22Rv1 (cell line): Measurements from ENCODE around the gene NUDT4.

ENCODE experiments used
- H3K27ac ChIP-seq: fragments of 450-650 bp; 2 replicates; pipeline ENCODE4 v1.5.1; 2017
- CTCF ChIP-seq: fragments of 450-650 bp; IDR thresholded peaks from 2 replicates; pipeline ENCODE4 v1.5.1; 2017; ENCODE audit warnings: mild to moderate bottlenecking
- ZFX ChIP-seq: fragments of 450-650 bp; IDR thresholded peaks from 2 replicates; pipeline ENCODE4 v1.6.1; 2017; ENCODE audit warnings: antibody characterized with exemption, borderline replicate concordance

The NUDT4 gene

GRCh38 chr12:93341409-93342049, 36.2 kb upstream of the NUDT4 start:
- TF ChIP-seq ZFX = no peak
- no peak for TF ChIP-seq CTCF

GRCh38 chr12:93347054-93347785, 30.5 kb upstream of the NUDT4 start:
- no peak overlapping the region for H3K27ac ChIP-seq
- no peak for TF ChIP-seq ZFX
- TF ChIP-seq CTCF = no peak

More at GRCh38 chr12:93341409-93342049, 36.2 kb upstream of the NUDT4 start:
- H3K27ac ChIP-seq = no peak overlapping the region

GRCh38 chr12:93348575-93349435, 28.9 kb upstream of the NUDT4 start:
- TF ChIP-seq ZFX (no peak), CTCF (no peak)
- no peak overlapping the region for H3K27ac ChIP-seq

- no peak overlapping the region for H3K27ac ChIP-seq
- TF ChIP-seq CTCF = no peak
- TF ChIP-seq ZFX = no peak
Observed at GRCh38 chr12:93351726-93352125, 26.0 kb upstream of the NUDT4 start.

GRCh38 chr12:93352321-93352720, 25.4 kb upstream of the NUDT4 start:
- no peak overlapping the region for H3K27ac ChIP-seq
- TF ChIP-seq ZFX (no peak), CTCF (no peak)

GRCh38 chr12:93356214-93356613, 21.5 kb upstream of the NUDT4 start:
- TF ChIP-seq ZFX (no peak), CTCF (no peak)
- no peak overlapping the region for H3K27ac ChIP-seq
